DND-41 (cell line): ENCODE data around the gene ZNF30.

ENCODE experiments used
- CTCF ChIP-seq: IDR thresholded peaks from 2 replicates; pipeline ENCODE4 v1.5.1; 2012; ENCODE audit warnings: borderline replicate concordance, low read length, moderate library complexity, mild to moderate bottlenecking; ENCODE audit not compliant: poor library complexity, severe bottlenecking; ENCODE audit errors: extremely low read depth
- EZH2 ChIP-seq: IDR thresholded peaks from 3 replicates; pipeline ENCODE4 v1.6.1; 2012; ENCODE audit warnings: borderline replicate concordance, low read depth, mild to moderate bottlenecking, moderate library complexity, low read length, inconsistent platforms; ENCODE audit not compliant: severe bottlenecking

GRCh38 chr19:34888091-34888490 is 38.6 kb upstream of the ZNF30 start:
- TF ChIP-seq CTCF (no peak), EZH2 (no peak)
